Measurements from ENCODE around the gene CARS1. TPM values are rescaled to one million over a fixed set of nuclear protein-coding genes. Genes with fewer than 3 reads are reported as not detected.
A peak's percentile ranks its signal among the peaks of the same experiment; 100 is the strongest.

CARS1 gene
- total RNA-seq, 1 donor from 2014 or later = 40.7 TPM

GRCh38 chr11:3058753-3059664 lies 1.8 kb upstream of the CARS1 start:
- DNase-seq = peak; percentile 73

DNA sequence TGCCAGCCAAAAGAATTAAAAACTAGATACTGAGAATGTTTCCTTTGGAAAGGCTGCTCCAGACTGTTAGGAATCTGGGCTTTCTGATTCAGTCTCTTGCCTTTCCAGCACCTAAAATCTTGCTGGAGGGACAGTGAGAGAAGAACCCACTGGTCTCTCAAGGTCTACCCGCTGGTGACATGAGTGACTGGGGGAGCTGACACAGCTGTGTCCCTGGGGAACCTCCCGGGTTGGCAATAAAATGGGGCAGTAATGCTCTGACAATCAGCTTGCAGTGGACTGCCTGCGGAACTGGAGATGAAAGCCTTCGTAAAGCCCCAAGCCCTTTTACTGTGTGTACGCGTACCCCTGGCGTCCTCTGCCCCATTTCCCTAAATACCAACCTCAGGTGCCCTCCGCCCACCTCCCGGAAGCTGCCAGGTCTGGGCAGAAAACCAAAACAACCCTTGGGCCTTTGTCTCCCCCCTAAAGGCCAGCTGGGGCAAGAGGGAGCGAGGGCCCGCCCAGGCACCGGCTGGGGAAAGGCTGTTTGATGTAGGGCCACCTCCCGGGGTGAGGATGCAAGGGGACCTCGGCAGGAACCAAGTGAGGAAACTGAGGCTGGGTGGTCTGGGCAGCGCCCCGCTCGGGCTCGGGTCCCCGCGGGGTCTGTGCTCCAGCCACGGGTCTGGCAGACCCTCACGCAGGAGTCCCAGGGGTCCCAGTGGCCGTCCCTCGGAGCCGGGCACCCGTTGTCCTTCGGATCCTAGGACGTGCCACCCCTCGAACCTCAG lies 741 bp downstream of the CARS1 start:
- peak; percentile 31 for DNase-seq

DNA sequence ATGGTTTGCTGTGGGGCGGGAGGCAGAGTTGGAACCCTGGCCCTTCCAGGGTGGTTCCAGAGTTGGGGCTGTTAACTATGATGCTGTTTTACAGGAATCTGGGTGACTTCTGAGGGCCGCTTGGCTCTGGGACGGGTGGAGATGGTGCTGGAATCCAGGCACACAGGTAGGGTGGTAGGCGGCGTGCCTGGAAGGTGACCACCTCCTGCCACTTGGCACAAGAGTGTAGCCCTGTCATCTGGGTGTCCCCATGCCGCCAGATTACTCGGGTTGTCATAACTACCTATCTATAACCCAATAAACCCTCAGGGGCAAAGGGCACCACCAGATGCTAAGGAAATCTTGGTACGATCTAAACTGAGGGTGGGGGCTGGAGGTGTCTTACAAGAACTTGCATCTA lies 1.3 kb downstream of the CARS1 start:
- no peak for DNase-seq

GRCh38 chr11:3052567-3052966 lies 4.7 kb downstream of the CARS1 start:
- DNase-seq = no peak

- peak; percentile 32 for DNase-seq
These were observed 5.1 kb downstream of the CARS1 start for GRCh38 chr11:3052109-3052479.

GRCh38 chr11:3051196-3052108 lies 5.8 kb downstream of the CARS1 start:
- no peak for DNase-seq

DNA sequence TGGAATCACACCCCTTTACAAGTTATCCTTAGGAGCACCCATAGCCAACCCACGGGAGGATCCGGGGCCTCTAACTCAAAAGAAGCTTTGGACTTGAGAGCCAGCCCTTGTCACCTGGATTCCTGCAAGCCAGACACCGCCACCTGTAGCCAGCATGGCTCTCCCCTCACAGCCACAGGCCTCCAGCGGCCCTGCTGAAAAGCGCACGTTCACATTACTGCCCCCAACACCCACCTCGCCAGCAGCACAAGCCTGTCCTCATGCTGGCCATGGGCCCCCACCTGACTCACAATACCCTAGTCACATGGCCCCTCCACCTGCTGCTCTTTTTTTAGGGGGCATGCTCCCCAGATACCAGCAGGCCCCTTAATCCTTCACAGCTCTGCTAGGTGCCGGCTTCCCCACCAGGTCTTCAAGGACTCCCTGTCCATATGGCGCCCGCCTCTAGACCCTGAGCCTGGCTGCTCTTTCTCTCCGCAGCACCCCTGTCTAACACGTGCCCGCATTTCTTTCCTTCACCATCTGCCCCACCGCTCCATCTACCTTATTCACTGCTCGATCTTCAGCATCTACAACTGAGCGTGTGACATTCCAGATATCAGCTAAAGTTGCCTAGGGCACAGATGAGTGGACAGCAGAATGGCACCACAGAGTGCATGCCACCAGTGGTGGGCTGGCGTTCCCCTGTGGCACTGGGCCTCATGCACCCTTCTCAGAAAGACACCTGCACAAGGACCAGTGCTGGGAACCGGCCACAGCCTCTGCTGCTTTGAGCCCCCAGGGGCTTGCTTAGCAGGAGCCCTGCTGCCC lies 6.6 kb downstream of the CARS1 start:
- DNase-seq = no peak

- DNase-seq = peak; percentile 96
These were observed 7.6 kb downstream of the CARS1 start for GRCh38 chr11:3049430-3050243.

DNA sequence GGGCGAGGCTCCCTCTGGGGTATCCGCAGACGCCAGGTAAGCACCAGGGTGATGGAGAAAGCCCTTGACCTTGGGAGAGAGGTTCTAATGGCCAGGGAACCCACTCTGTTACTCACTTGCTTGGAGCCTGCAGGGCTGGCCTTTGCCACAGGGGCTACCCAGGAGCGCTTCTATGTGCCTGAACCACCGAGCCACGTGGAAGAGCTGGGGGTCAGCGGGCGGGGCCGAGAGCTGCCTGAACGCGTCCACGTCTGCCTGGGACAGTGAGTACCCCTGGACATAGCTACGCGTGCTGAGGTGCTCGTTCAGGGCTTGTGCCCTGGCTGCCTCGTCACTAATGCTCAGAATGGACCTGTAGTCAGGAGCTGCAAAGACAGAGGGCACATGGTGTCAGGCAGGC lies 9.6 kb downstream of the CARS1 start:
- no peak for DNase-seq

DNA sequence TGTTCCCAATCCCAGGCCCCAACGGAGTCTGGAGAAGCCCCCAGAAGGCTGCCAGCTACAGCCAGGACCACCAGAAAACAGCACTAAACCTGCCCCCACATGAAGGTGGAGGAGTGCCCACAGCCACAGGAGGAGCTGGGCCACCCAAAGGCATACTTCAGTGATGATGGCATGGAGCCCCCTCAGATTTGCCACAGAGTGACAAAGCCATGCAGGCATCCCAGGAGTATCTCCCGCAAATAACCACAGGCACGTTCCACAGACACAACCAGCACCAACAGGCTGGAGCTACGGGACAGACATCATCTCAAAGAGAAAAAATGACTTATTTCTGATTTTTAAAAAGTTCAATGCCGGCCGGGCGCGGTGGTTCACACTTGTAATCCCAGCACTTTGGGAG lies 10.6 kb downstream of the CARS1 start:
- no peak for DNase-seq

DNA sequence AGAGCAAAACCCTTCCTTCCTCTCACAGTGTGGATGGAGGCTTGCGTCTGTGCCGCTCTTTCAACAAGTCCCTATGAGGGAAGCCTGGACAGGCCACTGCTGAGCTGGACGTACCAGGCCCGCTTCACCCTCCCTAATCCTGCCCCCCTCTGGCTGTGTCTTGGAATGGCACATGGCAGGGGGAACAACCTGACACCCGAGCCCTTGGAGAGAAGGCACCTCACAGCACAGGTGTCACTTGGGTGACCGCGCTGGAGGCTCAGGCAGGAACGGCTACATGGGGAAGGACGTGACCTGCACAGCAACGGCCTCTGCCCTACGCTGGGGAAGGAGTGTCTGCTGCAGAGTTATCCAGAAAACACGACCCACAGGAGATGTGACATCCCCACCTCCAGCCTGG lies 11.0 kb downstream of the CARS1 start:
- peak; percentile 35 for DNase-seq

- no peak for DNase-seq
These were observed 12.3 kb downstream of the CARS1 start for GRCh38 chr11:3044915-3045314.

GRCh38 chr11:3044004-3044403 lies 13.2 kb downstream of the CARS1 start:
- no peak for DNase-seq

- DNase-seq = peak; percentile 34
These were observed 13.8 kb downstream of the CARS1 start for GRCh38 chr11:3043315-3043871.

GRCh38 chr11:3042496-3043314 lies 14.5 kb downstream of the CARS1 start:
- no peak for DNase-seq

DNA sequence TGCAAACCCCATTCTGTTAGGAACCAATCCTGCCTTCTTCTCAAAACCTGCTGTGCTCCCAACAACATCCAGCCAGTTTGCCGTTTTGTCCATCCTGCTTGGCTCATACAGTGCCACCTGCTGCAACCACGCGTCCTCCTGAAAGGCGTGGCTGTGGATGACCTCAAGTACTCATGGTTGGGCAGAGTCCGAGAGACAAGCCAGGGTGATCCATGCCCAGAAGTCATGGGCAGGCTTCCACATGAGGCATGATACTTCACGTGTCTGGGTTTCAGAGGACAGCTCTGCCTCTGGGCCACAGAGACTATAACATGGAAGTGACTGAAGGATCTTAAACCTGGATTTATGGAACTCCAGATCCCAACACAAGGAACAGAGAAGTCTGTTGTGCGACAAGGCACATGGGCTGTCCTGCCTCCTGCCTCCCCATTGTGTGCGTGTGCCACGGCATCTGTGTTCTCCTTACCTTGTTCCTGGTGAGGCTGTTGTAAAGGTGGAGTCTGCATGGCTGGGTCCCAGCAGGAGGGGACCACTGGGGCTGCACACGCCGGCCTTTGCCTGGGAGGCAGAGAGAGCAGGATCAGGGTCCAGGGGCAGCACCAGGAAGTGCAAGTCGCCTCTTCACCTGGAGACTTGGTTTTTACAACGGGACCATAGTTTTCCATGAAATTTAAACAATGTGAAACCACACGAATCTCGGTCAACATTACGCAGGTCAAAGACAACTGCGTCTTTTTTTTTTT lies 15.4 kb downstream of the CARS1 start:
- DNase-seq = no peak

DNA sequence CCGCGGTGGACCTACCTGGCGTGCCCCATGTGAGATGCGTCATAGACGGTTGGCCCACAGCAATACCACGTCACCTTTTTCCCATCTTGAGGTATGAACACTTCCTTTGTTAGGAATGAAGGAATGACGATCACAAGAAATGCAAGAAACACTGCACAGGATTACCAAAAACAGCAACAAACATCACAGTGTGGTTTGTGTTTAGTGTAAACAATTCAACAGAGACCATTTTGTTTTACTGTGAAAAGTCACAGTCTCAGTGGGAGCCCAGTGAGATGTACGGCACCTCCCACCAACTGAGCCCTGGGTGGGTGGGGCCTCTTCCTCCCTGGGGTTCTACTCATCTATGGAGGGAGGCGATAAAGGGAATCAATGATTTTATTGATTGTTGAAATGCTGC lies 16.3 kb downstream of the CARS1 start:
- DNase-seq = no peak

DNA sequence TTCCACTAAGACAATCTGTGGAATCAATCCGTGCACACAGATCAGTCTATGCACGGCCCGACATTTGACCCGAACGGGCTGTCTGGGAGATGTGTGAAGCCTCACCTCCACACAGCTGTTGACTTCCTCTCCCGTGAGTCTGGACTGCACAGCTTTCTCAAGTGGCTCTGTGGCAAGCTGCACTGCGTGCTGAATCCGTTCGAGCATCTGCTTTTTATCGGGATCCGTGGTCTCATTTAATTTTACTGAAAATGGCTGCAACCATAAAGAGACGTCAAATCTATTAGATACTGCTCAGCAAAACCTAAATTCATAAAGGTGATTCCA lies 19.3 kb downstream of the CARS1 start:
- DNase-seq = no peak
